Measurements from ENCODE around the gene IL12RB2.

GRCh38 chr1:67427947-67428346 lies 120.3 kb downstream of the IL12RB2 start:
- TF ChIP-seq CTCF (CRISPR knock-in tag; IDR thresholded peaks at IDR 0.05), result no peak
- TF ChIP-seq RAD21 (CRISPR knock-in tag; IDR thresholded peaks at IDR 0.05), result no peak
